Uterus (tissue), 4 donors: Measurements from ENCODE around the gene FTH1. TPM values are rescaled to one million over a fixed set of nuclear protein-coding genes. Genes with fewer than 3 reads are reported as not detected.

Experiments used
- DNase-seq, 2 donors: peaks; one replicate each; pipeline ENCODE4 v3.0.0-alpha.2; 2019 to 2020
- H3K27ac ChIP-seq, 2 donors: fragments of 200-600 bp; sonication (generic); 1 replicate in 1 of 2; 2 replicates in 1 of 2; pipeline ENCODE4 v1.5.1; 2016 to 2018
- H3K27me3 ChIP-seq, 2 donors: fragments of 200-600 bp; sonication (generic); one replicate each; pipeline ENCODE4 v1.5.1; 2018 to 2019; ENCODE audit warnings: control low read depth in 1 of 2
- H3K36me3 ChIP-seq, 2 donors: fragments of 200-600 bp; sonication (generic); one replicate each; pipeline ENCODE4 v1.5.1; 2019; ENCODE audit warnings: control low read depth in 1 of 2
- H3K4me1 ChIP-seq, 2 donors: fragments of 200-600 bp; sonication (generic); one replicate each; pipeline ENCODE4 v1.5.1; 2018 to 2019; ENCODE audit warnings: control low read depth in 1 of 2
- H3K4me3 ChIP-seq, 2 donors: fragments of 200-600 bp; sonication (generic); 1 replicate in 1 of 2; 2 replicates in 1 of 2; pipeline ENCODE4 v1.5.1; 2018 to 2019; ENCODE audit warnings: mild to moderate bottlenecking in 1 of 2
- H3K9me3 ChIP-seq, 2 donors: fragments of 200-600 bp; sonication (generic); one replicate each; pipeline ENCODE4 v1.5.1; 2019; ENCODE audit warnings: control low read depth in 1 of 2
- CTCF ChIP-seq, 4 experiments: fragments of 200-600 bp in 2 of 4; fragments of 450-650 bp in 2 of 4; sonication (generic) in 2 of 4; IDR thresholded peaks; one replicate each; pipeline ENCODE4 v1.5.1; 2016 to 2019; ENCODE audit warnings: antibody characterized with exemption in 4 of 4, mild to moderate bottlenecking in 2 of 4, moderate library complexity in 1 of 4
- POLR2A ChIP-seq, 2 donors: fragments of 450-650 bp; IDR thresholded peaks; one replicate each; pipeline ENCODE4 v1.6.1; 2016; ENCODE audit warnings: antibody characterized with exemption in 2 of 2, mild to moderate bottlenecking in 1 of 2, moderate library complexity in 1 of 2
- intact Hi-C: fragments of 100-400 bp; cut with DNase I; formaldehyde crosslinking; loops from one replicate; pipeline ENCODE4 v1.15.1; 2023; ENCODE audit warnings: low total_unique reads
- total RNA-seq, 4 donors: library from RNA; depleted of rRNA in 3 of 4; stranded (reverse); fragments of >200 nt in 3 of 4; gene quantifications; one replicate each; pipeline versions ENCODE4 v1.1.0 to v1.2.4, GENCODE V29; 2014 to 2023
- donor health status: DM: yes; HTN: yes; CAD: no.

The FTH1 gene
- total RNA-seq, 4 donors from 2014 or later, result 402 to 1,927 (median 1,615) TPM

GRCh38 chr11:61994981-61995380, 27.5 kb upstream of the FTH1 start:
- no peak for DNase-seq
- Histone ChIP-seq H3K36me3 (no peaks in the 10 kb centered on the region), H3K27me3 (no peaks in the 10 kb centered on the region), H3K27ac (no peak overlapping the region), H3K4me3 (no peak overlapping the region), H3K4me1 (no peaks in the 10 kb centered on the region), H3K9me3 (no peaks in the 10 kb centered on the region)
- intact Hi-C loops, result no loop called here
- no peak for TF ChIP-seq POLR2A (IDR thresholded peaks at IDR 0.05)
- TF ChIP-seq CTCF (IDR thresholded peaks at IDR 0.05), result no peak

- H3K27ac ChIP-seq, result no peak overlapping the region
- no peaks in the 10 kb centered on the region for H3K9me3 ChIP-seq
- no peaks in the 10 kb centered on the region for H3K36me3 ChIP-seq
- no peaks in the 10 kb centered on the region for H3K4me1 ChIP-seq
- TF ChIP-seq CTCF (IDR thresholded peaks at IDR 0.05), result no peak
- TF ChIP-seq POLR2A (IDR thresholded peaks at IDR 0.05), result no peak
- no peak overlapping the region for H3K4me3 ChIP-seq
- intact Hi-C loops, result no loop called here
- DNase-seq, result no peak
- no peaks in the 10 kb centered on the region for H3K27me3 ChIP-seq
Observed at GRCh38 chr11:61985869-61986268, 18.4 kb upstream of the FTH1 start.

- Histone ChIP-seq H3K27ac (no peak overlapping the region), H3K27me3 (no peaks in the 10 kb centered on the region), H3K4me3 (no peak overlapping the region), H3K4me1 (peaks cover 0 to under 1% of the 10 kb centered on the region in 2 donors), H3K36me3 (no peaks in the 10 kb centered on the region), H3K9me3 (no peaks in the 10 kb centered on the region)
- DNase-seq, result no peak
- intact Hi-C loops, result no loop called here
- no peak for TF ChIP-seq CTCF (IDR thresholded peaks at IDR 0.05)
- no peak for TF ChIP-seq POLR2A (IDR thresholded peaks at IDR 0.05)
Observed at GRCh38 chr11:61983419-61983818, 16.0 kb upstream of the FTH1 start.

- intact Hi-C loops, result no loop called here
- Histone ChIP-seq H3K27me3 (no peaks in the 10 kb centered on the region), H3K27ac (no peak overlapping the region), H3K4me1 (peaks cover 0 to 6% of the 10 kb centered on the region in 2 donors), H3K36me3 (no peaks in the 10 kb centered on the region), H3K4me3 (no peak overlapping the region), H3K9me3 (no peaks in the 10 kb centered on the region)
- TF ChIP-seq POLR2A (IDR thresholded peaks at IDR 0.05) (no peak), CTCF (IDR thresholded peaks at IDR 0.05) (no peak)
- DNase-seq, result no peak
Observed at GRCh38 chr11:61980783-61981541, 13.5 kb upstream of the FTH1 start.

GRCh38 chr11:61978703-61979661, 11.5 kb upstream of the FTH1 start:
- DNase-seq, result peak in 1 of 2 donors; percentile 65
- H3K36me3 ChIP-seq, result no peaks in the 10 kb centered on the region
- no peak overlapping the region for H3K4me3 ChIP-seq
- no peak for TF ChIP-seq POLR2A (IDR thresholded peaks at IDR 0.05)
- TF ChIP-seq CTCF (IDR thresholded peaks at IDR 0.05), result no peak
- H3K4me1 ChIP-seq, result peaks cover 0 to 6% of the 10 kb centered on the region in 2 donors
- intact Hi-C loops, result no loop called here
- no peaks in the 10 kb centered on the region for H3K27me3 ChIP-seq
- no peaks in the 10 kb centered on the region for H3K9me3 ChIP-seq
- peak overlapping the region; percentile 74 for H3K27ac ChIP-seq
